Naive B cell (primary cell): Measurements from ENCODE around the gene FBXW11. TPM values are rescaled to one million over a fixed set of nuclear protein-coding genes. Genes with fewer than 3 reads are reported as not detected.
A peak's percentile ranks its signal among the peaks of the same experiment; 100 is the strongest.

Source experiments
- ATAC-seq, 2 donors: fragments of 150-1000 bp; cut with Tn5 transposase; 2 replicates each; pipeline ENCODE4 v1.10.0; 2021; ENCODE audit warnings: low read depth in 2 of 2, mild to moderate bottlenecking in 2 of 2, moderate library complexity in 2 of 2
- DNase-seq: peaks from one replicate; pipeline ENCODE4 v3.0.0; 2022
- H3K27ac Mint-ChIP-seq, 6 donors: one replicate each; pipeline ENCODE4 v1.8.0; 2020 to 2022; ENCODE audit warnings: mild to moderate bottlenecking in 6 of 6, mixed read lengths in 6 of 6, moderate library complexity in 5 of 6, inconsistent platforms in 2 of 6
- H3K27me3 Mint-ChIP-seq, 3 donors: one replicate each; pipeline ENCODE4 v1.8.0; 2021 to 2022; ENCODE audit warnings: mixed read lengths in 3 of 3, mild to moderate bottlenecking in 1 of 3
- H3K36me3 Mint-ChIP-seq, 2 donors: one replicate each; pipeline ENCODE4 v1.8.0; 2020 to 2022; ENCODE audit warnings: mixed read lengths in 2 of 2, inconsistent platforms in 1 of 2, mild to moderate bottlenecking in 1 of 2
- H3K4me1 Mint-ChIP-seq, 3 donors: one replicate each; pipeline ENCODE4 v1.8.0; 2020 to 2022; ENCODE audit warnings: mixed read lengths in 3 of 3, inconsistent platforms in 1 of 3, mild to moderate bottlenecking in 1 of 3, moderate library complexity in 1 of 3
- H3K4me3 Mint-ChIP-seq, 8 donors: one replicate each; pipeline ENCODE4 v1.8.0; 2020 to 2022; ENCODE audit warnings: mild to moderate bottlenecking in 8 of 8, mixed read lengths in 8 of 8, moderate library complexity in 8 of 8, inconsistent platforms in 2 of 8
- H3K9me3 Mint-ChIP-seq, 7 donors: one replicate each; pipeline ENCODE4 v1.8.0; 2020 to 2022; ENCODE audit warnings: mixed read lengths in 7 of 7, mild to moderate bottlenecking in 5 of 7, inconsistent platforms in 2 of 7, moderate library complexity in 1 of 7
- polyA plus RNA-seq, 6 donors: library from polyadenylated mRNA; unstranded; fragments of 300-500 nt; fragmentation: Illumina TruSeq; gene quantifications; one replicate each; pipeline ENCODE4 v1.2.3, GENCODE V29; 2021; ENCODE audit warnings: low read depth in 6 of 6

Gene FBXW11
- polyA plus RNA-seq, 6 donors from 2014 or later = 35.9 to 48.0 (median 41.5) TPM

DNA sequence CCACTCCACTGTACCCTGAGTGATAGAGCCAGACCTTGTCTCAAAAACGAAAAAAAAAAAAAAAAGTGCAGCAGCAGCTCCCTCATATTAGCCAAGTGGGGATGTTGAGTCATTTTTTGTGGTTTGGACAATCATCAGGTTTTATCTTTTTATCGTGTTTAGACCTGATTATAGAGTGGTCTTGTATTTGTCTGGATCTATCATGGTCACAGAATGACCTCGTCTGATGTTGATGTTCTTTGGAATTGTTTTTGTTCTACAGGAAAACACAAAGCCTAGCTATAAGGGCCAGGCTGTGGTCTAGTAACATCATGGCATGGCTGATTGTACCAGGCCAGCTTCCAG lies 1.6 kb upstream of the FBXW11 start:
- no peak for ATAC-seq
- DNase-seq = no peak
- Mint-ChIP-seq H3K9me3 (no peaks in the 10 kb centered on the region), H3K4me1 (peaks cover 32 to 44% (median 36%) of the 10 kb centered on the region in 3 donors), H3K27ac (peak overlapping the region in 3 of 6 donors; percentile 73 to 99 (median 74)), H3K36me3 (no peaks in the 10 kb centered on the region), H3K4me3 (peak overlapping the region in 7 of 8 donors; percentile 91 to 98 (median 96)), H3K27me3 (no peaks in the 10 kb centered on the region)

DNA sequence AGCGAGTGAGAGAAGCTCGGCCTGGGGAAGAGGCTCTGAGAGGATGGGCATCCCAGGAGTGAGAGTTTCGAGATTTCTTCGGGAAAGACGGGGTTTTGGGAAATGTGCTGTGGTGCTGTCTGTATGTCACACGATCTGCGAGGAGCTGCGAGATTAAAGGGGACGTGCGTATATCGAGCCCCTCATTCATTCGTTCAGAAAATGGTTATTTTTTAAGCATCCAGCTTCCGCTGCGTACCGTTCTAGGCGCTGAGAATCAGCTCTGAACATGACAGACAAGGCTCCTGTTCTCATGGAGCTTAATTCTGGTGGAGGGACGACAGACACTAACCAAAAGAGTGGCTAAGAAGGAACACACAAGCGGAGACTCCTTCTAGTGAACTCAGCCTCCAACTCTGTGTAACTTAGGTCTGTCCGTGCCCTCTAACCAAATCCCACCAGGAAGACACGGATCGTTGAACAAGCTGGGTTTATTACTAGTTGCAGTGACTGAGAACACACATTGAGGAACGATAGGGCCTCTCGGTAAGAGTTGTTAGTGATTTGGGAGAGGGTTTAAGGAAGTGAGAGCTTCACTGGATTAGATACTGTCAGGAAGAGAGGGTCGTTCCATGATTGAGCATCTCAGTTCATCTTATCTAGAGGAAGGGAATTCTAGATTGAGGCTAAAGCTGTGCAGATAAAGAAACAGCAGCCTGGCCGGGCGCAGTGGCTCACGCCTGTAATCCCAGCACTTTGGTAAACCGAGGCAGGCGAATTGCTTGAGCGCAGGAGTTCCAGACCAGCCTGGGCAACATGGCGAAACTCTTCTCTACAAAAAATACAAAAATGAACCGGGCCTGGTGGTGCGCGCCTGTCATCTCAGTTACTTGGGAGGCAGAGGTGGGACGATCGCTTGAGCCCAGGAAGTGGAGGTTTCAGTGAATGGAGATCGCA lies 1.0 kb upstream of the FBXW11 start:
- DNase-seq (no peak), ATAC-seq (peak; percentile 0)
- Mint-ChIP-seq H3K27me3 (no peaks in the 10 kb centered on the region), H3K4me1 (peaks cover 34 to 50% (median 42%) of the 10 kb centered on the region in 3 donors), H3K4me3 (peak overlapping the region; percentile 91 to 98 (median 96)), H3K27ac (peak overlapping the region; percentile 96 to 99 (median 98)), H3K9me3 (no peaks in the 10 kb centered on the region), H3K36me3 (no peaks in the 10 kb centered on the region)

DNA sequence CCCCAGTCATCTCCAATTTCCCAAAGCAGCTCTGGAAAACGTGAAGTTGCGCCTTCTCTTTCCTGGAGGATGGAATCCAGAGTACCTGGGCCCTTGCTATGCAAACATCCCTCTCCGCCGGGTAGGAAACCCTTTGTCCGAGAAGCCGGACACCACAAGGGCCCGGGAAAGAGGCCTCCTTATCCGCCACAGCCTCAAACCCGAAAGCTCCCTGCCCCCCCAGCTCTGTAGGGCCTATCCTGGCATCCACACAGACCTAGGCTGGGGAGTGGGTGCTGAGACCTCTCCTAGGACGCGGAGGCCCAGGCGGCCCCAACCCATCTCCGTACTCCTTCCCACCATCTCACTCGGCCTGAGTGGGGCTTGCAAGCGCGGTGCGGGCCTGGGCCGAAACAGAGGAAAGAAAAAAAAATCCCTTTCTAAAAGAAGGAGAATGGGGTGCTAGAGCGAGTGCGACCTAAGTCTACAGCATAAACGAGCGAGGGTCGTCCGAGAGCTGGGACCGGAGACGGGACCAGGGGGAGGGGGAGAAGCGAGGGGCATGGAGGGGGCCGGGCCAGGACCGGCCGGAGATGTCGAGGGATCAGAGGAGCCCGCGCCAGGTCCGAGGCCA lies 624 bp downstream of the FBXW11 start:
- Mint-ChIP-seq H3K4me3 (peak overlapping the region; percentile 76 to 98 (median 96)), H3K36me3 (no peaks in the 10 kb centered on the region), H3K27ac (peak overlapping the region; percentile 92 to 98 (median 97))

DNA sequence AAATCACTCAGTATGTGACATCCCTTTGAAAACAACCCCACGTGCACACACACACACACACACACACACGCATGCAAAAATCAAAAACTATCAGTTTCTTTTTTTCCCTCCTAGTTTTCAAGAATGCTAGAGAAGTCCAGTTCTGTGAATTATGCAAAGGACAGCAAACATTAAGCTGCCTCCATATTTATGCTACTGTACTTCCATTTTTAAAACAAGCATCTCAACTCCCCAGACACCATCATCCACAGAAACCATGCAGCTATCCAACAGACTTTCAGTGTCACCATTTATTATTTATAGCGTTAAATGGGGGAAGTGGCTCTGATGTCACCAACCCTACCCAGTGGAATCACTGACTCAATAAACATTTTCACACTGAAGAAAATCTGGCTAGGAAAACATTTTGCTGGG lies 1.6 kb downstream of the FBXW11 start:
- peak overlapping the region; percentile 74 to 98 (median 96) for H3K27ac Mint-ChIP-seq
- DNase-seq = peak; percentile 27
- peaks cover 59 to 76% (median 67%) of the 10 kb centered on the region in 3 donors for H3K4me1 Mint-ChIP-seq
- no peak for ATAC-seq
- no peaks in the 10 kb centered on the region for H3K27me3 Mint-ChIP-seq
- H3K4me3 Mint-ChIP-seq = peak overlapping the region; percentile 76 to 98 (median 96)
- no peaks in the 10 kb centered on the region for H3K36me3 Mint-ChIP-seq
- H3K9me3 Mint-ChIP-seq = peaks cover 0 to under 1% (median 0%) of the 10 kb centered on the region in 7 donors

More for the DNA sequence above, 624 bp downstream of the FBXW11 start:
- Mint-ChIP-seq H3K9me3 (no peaks in the 10 kb centered on the region), H3K27me3 (no peaks in the 10 kb centered on the region), H3K4me1 (peaks cover 50 to 66% (median 58%) of the 10 kb centered on the region in 3 donors)
- DNase-seq (no peak), ATAC-seq (no peak)

GRCh38 chr5:172003746-172004145 lies 2.7 kb downstream of the FBXW11 start:
- Mint-ChIP-seq H3K27me3 (no peaks in the 10 kb centered on the region), H3K4me1 (peaks cover 62 to 85% (median 73%) of the 10 kb centered on the region in 3 donors), H3K4me3 (peak overlapping the region; percentile 31 to 79 (median 64)), H3K9me3 (peaks cover 0 to 3% (median 0%) of the 10 kb centered on the region in 7 donors), H3K36me3 (no peaks in the 10 kb centered on the region), H3K27ac (peak overlapping the region in 4 of 6 donors; percentile 13 to 93 (median 42))
- no peak for DNase-seq
- no peak for ATAC-seq

- Mint-ChIP-seq H3K4me3 (peak overlapping the region in 6 of 8 donors; percentile 9 to 79 (median 40)), H3K9me3 (peaks cover 0 to 3% (median 0%) of the 10 kb centered on the region in 7 donors), H3K4me1 (peaks cover 63 to 84% (median 74%) of the 10 kb centered on the region in 3 donors), H3K27ac (peak overlapping the region in 5 of 6 donors; percentile 33 to 76 (median 43)), H3K36me3 (no peaks in the 10 kb centered on the region), H3K27me3 (no peaks in the 10 kb centered on the region)
- no peak for ATAC-seq
- no peak for DNase-seq
Measured at GRCh38 chr5:172002840-172003512, 3.5 kb downstream of the FBXW11 start.

- ATAC-seq (no peak), DNase-seq (no peak)
- Mint-ChIP-seq H3K4me3 (peak overlapping the region in 2 of 8 donors; percentile 2 to 79), H3K4me1 (peaks cover 64 to 84% (median 76%) of the 10 kb centered on the region in 3 donors), H3K9me3 (peaks cover 0 to 3% (median 0%) of the 10 kb centered on the region in 7 donors), H3K27me3 (no peaks in the 10 kb centered on the region), H3K27ac (peak overlapping the region in 1 of 6 donors; percentile 76), H3K36me3 (no peaks in the 10 kb centered on the region)
Measured at GRCh38 chr5:172002310-172002709, 4.1 kb downstream of the FBXW11 start.

- DNase-seq = peak; percentile 70
- H3K36me3 Mint-ChIP-seq = peaks cover 0 to 4% of the 10 kb centered on the region in 2 donors
- ATAC-seq = peak; percentile 97
- H3K9me3 Mint-ChIP-seq = peaks cover 0 to 3% (median 0%) of the 10 kb centered on the region in 7 donors
- no peaks in the 10 kb centered on the region for H3K27me3 Mint-ChIP-seq
- peaks cover 64 to 91% (median 78%) of the 10 kb centered on the region in 3 donors for H3K4me1 Mint-ChIP-seq
- peak overlapping the region; percentile 90 to 97 (median 93) for H3K27ac Mint-ChIP-seq
- H3K4me3 Mint-ChIP-seq = peak overlapping the region; percentile 28 to 79 (median 64)
Measured at GRCh38 chr5:171999877-172000276, 6.6 kb downstream of the FBXW11 start.

GRCh38 chr5:171999100-171999499 lies 7.3 kb downstream of the FBXW11 start:
- peak overlapping the region in 4 of 6 donors; percentile 54 to 95 (median 92) for H3K27ac Mint-ChIP-seq
- DNase-seq (no peak), ATAC-seq (no peak)
- peak overlapping the region in 3 of 8 donors; percentile 64 to 79 (median 72) for H3K4me3 Mint-ChIP-seq
- H3K9me3 Mint-ChIP-seq = peaks cover 0 to 3% (median 0%) of the 10 kb centered on the region in 7 donors
- peaks cover 0 to 5% of the 10 kb centered on the region in 2 donors for H3K36me3 Mint-ChIP-seq
- no peaks in the 10 kb centered on the region for H3K27me3 Mint-ChIP-seq
- peaks cover 64 to 92% (median 78%) of the 10 kb centered on the region in 3 donors for H3K4me1 Mint-ChIP-seq

DNA sequence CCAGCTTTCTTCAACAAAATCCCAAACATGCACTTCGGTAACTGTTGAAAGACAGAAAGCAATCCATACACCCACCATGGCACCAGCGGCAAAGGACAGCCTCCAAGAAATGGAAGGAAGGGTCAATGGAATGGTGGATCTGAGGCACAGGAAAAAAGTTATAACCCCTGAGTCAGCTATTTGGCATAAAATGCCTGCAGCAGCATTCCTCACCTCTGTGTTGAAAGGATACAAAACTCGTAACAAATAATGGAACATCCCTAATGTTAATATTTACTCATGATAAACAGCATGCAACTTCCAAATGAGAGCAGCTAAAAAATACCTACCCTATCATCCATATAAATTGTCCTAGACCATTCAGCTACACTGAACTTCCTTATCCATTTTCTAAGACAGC lies 9.4 kb downstream of the FBXW11 start:
- Mint-ChIP-seq H3K27me3 (no peaks in the 10 kb centered on the region), H3K4me3 (no peak overlapping the region), H3K36me3 (peaks cover 0 to 5% of the 10 kb centered on the region in 2 donors), H3K4me1 (peaks cover 67 to 93% (median 74%) of the 10 kb centered on the region in 3 donors), H3K27ac (peak overlapping the region in 2 of 6 donors; percentile 1 to 15), H3K9me3 (peaks cover 0 to 3% (median 0%) of the 10 kb centered on the region in 7 donors)
- ATAC-seq = no peak
- DNase-seq = no peak

DNA sequence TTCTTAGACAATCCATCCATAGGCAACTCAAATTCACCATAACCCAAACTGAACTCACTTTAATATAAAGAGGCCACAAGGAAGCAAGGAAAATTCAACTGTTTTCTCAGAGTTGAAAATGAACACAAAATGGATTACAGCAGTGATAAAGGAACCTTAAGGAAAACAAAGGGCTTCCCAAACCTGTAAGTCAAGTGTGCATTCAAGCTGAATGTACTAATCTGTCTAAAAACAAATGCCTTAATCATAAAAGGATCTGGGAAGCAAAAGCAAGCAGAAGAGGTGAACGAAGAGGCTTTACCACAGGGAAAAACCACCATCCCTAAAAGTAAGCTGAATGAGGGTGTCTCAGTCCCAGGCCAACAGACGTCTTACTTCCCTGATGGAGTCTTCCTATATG lies 13.6 kb downstream of the FBXW11 start:
- H3K36me3 Mint-ChIP-seq = peaks cover 8 to 14% of the 10 kb centered on the region in 2 donors
- peak overlapping the region in 5 of 6 donors; percentile 37 to 96 (median 85) for H3K27ac Mint-ChIP-seq
- H3K4me3 Mint-ChIP-seq = peak overlapping the region in 3 of 8 donors; percentile 4 to 86 (median 62)
- no peaks in the 10 kb centered on the region for H3K27me3 Mint-ChIP-seq
- no peak for DNase-seq
- peaks cover 60 to 91% (median 69%) of the 10 kb centered on the region in 3 donors for H3K4me1 Mint-ChIP-seq
- no peak for ATAC-seq
- H3K9me3 Mint-ChIP-seq = peaks cover 0 to 1% (median 0%) of the 10 kb centered on the region in 7 donors

- DNase-seq (no peak), ATAC-seq (no peak)
- Mint-ChIP-seq H3K9me3 (peaks cover 0 to 1% (median 0%) of the 10 kb centered on the region in 7 donors), H3K27ac (peak overlapping the region in 5 of 6 donors; percentile 26 to 96 (median 37)), H3K4me1 (peaks cover 61 to 89% (median 69%) of the 10 kb centered on the region in 3 donors), H3K4me3 (peak overlapping the region in 3 of 8 donors; percentile 4 to 29 (median 13)), H3K36me3 (peaks cover 8 to 14% of the 10 kb centered on the region in 2 donors), H3K27me3 (no peaks in the 10 kb centered on the region)
Measured at GRCh38 chr5:171992305-171992704, 14.1 kb downstream of the FBXW11 start.

GRCh38 chr5:171990713-171991015 lies 15.8 kb downstream of the FBXW11 start:
- DNase-seq = no peak
- Mint-ChIP-seq H3K36me3 (peaks cover 13 to 22% of the 10 kb centered on the region in 2 donors), H3K9me3 (peaks cover 0 to 1% (median 0%) of the 10 kb centered on the region in 7 donors), H3K4me1 (peaks cover 58 to 84% (median 67%) of the 10 kb centered on the region in 3 donors), H3K27ac (peak overlapping the region in 1 of 6 donors; percentile 76), H3K27me3 (no peaks in the 10 kb centered on the region), H3K4me3 (no peak overlapping the region)
- no peak for ATAC-seq
